ENCODE data around the gene TNFAIP3.

Gene TNFAIP3

GRCh38 chr6:137926207-137926731 is 59.2 kb downstream of the TNFAIP3 start:
- FAIRE-seq: peak; percentile 88

GRCh38 chr6:137926985-137927384 is 59.9 kb downstream of the TNFAIP3 start:
- FAIRE-seq: peak; percentile 35

- FAIRE-seq: peak; percentile 75
Measured at GRCh38 chr6:137927777-137928218, 60.7 kb downstream of the TNFAIP3 start.

GRCh38 chr6:137928286-137928685 is 61.2 kb downstream of the TNFAIP3 start:
- FAIRE-seq: no peak

GRCh38 chr6:137931849-137932465 is 64.9 kb downstream of the TNFAIP3 start:
- FAIRE-seq: no peak

All from A204.1 (cell line).